GM12875 (cell line): ENCODE results near the gene MTHFD2L.

ENCODE experiments used
- H3K4me3 ChIP-seq: one replicate; pipeline ENCODE4 v1.5.1; 2011; ENCODE audit warnings: low read depth, low read length, control low read depth
- CTCF ChIP-seq: IDR thresholded peaks from 2 replicates; pipeline ENCODE4 v1.5.1; 2011; ENCODE audit warnings: low read depth, mild to moderate bottlenecking, control low read depth, inconsistent platforms, low read length, moderate library complexity, borderline replicate concordance; ENCODE audit not compliant: insufficient read depth

MTHFD2L gene

GRCh38 chr4:74328501-74328900 is 170.6 kb downstream of the MTHFD2L start:
- H3K4me3 ChIP-seq, result no peak overlapping the region
- TF ChIP-seq CTCF, result no peak

- H3K4me3 ChIP-seq, result no peak overlapping the region
- no peak for TF ChIP-seq CTCF
Measured at GRCh38 chr4:74329307-74329706, 171.4 kb downstream of the MTHFD2L start.

GRCh38 chr4:74330295-74330750 is 172.4 kb downstream of the MTHFD2L start:
- TF ChIP-seq CTCF, result no peak
- no peak overlapping the region for H3K4me3 ChIP-seq

- TF ChIP-seq CTCF, result no peak
- H3K4me3 ChIP-seq, result no peak overlapping the region
Measured at GRCh38 chr4:74331252-74331651, 173.3 kb downstream of the MTHFD2L start.

- no peak overlapping the region for H3K4me3 ChIP-seq
- TF ChIP-seq CTCF, result no peak
Measured at GRCh38 chr4:74331944-74332343, 174.0 kb downstream of the MTHFD2L start.

- TF ChIP-seq CTCF, result no peak
- H3K4me3 ChIP-seq, result no peak overlapping the region
Measured at GRCh38 chr4:74334636-74335035, 176.7 kb downstream of the MTHFD2L start.

GRCh38 chr4:74335341-74336021 is 177.6 kb downstream of the MTHFD2L start:
- no peak overlapping the region for H3K4me3 ChIP-seq
- no peak for TF ChIP-seq CTCF
